ENCODE results near the gene HYDIN.
A peak's percentile ranks its signal among the peaks of the same experiment; 100 is the strongest.

HYDIN gene

DNA sequence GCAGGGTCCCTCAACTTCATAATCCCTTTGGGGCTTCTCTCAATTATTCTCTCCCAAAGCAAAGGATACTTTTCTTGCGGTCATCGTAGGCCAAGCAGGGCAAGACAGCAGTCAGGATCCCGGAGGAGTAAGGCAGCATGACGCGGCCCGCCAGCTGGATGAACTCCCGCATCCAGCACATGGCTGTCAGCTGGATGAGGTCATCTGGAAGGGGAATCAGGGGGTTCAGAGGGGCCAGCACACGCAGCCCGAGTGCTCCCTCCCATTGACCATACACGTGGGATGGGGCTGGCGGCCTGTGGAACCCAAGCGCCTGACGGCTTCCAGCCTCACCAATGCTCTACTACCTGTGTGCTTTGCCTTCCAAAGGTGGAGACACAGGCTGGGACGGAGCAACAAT is 448.7 kb downstream of the HYDIN start:
- DNase-seq = no peak

DNA sequence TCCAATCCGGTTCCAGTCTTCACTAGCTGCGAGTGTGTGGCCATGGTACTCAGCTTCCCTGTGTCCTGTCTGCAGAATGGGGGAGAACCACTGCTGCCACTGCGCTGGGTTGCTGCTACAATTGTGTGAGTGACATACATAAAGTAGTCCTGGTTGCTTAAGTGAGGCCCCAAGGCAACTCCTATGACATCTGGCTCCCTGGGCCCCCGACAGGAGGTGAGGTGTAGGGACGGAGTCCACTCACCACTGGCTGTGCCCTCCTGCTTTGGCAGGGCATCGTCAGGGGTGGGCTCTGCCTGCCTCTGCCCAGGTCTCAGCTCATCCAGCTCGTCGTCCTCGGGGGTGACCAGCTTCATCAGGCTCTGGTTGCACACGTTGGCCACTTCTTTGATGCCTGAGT is 450.0 kb downstream of the HYDIN start:
- DNase-seq = no peak

DNA sequence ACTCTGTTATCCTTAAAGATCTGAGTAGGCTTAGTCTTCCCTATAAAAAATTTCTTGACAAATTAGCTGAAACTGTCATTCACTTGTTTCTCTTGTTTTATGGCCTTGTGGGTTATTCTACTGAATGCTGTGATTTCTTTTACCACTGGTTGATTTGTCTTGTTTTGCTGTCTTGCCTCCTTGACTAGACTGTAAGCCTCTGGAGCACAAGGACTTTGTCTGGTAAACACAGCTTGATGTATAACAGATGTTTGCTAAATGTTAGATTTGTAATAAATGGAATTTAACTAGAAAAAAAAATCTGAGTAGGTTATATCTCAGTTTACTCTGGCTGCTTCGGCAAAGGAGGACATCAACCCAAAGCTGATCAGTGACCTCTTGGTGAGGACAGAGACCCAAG is 451.2 kb downstream of the HYDIN start:
- no peak for DNase-seq

DNA sequence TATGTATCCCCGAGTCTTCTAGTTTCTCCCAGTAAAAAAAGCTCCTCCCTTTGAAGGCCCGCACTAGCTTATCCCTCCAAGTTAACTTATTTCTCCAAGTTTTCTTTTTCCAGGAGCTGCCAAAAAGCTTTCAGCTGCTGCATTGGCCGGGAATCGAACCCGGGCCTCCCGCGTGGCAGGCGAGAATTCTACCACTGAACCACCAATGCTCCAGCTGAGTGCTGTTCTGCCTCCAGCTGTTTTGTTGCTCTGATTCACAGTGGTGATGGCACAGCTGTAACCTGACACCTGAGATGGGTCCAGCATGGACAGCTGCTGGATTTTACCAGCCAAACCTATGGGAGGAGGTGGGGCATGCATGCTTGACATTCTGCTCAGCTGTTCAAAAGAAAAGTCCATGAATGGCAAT is 451.6 kb downstream of the HYDIN start:
- no peak for DNase-seq

DNA sequence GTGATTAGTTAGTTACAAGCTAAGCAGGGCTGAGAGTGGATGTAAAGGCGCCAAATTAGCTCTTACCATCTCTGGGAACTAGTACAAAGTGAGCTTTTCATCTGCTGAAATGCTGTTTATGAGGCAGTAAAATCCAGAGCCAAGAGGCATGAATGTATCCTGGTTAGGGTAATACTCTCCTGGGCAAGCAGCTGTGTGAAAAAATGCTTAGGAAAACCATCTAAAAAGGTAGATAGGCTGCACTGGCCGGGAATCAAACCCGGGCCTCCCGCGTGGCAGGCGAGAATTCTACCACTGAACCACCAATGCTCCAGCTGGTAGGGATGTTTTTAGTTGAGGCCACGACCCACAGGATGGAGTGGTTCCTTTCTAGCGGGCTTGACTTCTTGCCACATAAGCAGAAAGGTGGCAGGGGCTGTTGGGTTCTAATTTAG is 452.5 kb downstream of the HYDIN start:
- no peak for DNase-seq

DNA sequence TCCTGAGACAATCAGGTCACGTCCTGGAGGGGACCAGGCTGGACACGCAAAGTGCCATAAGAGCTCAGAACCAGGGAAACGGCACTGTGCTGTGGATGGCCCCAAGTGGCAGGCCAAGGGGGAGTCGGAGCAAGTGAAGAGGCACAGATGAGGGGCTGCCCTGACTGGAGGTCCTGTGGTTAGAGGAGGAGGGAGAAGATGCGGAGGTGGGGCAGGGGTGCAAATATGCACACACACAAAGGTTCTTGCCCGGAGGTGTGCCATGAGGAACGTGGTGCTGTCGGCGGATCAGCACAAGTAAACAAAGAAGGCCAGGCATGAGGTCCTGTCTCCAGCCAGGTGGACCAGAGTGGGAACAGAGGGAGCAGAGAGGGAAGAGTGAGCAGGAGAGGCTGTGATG is 453.0 kb downstream of the HYDIN start:
- no peak for DNase-seq

DNA sequence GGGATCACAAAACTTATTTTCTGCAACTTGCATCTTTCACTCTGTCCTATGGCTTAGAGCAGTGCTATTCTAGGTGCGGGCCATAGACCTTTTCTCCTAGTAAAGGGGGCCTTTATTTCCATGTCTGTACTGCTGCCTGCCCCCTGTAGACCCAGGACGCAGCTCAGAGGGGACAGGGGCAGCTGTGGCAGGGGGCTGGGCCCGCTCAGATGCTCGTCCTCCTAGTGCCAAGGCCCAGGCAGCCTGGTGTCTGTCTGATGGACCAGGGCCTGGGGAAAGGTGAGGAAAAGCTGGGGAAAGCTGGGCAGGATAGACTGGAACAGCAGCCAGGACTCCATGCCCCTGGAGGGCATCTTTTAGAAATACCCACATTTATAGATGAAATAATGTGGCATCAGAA is 455.1 kb downstream of the HYDIN start:
- DNase-seq = no peak

DNA sequence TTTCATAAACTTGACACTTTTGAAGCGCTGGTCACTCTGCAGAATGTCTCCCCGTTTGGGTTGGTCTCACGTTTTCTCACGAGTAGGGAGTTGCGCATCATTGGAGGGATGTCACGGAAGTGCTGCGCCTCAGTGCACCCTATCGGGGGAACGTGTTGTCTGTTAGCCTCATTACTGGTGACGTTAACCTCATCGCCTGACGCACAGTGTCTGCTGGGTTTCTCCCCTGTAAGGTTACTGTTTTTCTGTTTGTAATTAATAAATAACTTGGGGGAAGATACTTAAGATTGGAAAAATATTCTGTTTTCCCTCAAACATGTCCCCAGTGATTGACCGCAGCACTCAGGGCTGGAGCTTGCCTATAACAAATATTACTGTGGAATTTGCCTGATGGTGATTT is 456.3 kb downstream of the HYDIN start:
- DNase-seq = no peak

DNA sequence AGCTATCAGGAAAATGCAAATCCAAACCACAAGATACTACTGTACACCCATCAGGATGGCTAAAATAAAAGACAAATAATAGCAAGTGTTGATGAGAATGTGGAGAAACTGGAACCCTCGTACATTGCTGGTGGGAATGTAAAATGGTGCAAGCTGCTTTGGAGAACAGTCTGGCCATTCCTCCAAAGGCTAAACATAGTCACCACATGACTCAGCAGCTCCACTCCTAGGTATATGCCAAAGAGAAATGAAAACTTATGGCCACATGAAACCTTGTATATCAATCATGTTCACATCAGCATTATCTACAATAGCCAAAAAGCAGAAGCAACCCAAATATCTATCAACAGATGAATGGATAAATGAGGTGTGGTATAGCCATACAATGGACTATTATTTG is 458.0 kb downstream of the HYDIN start:
- no peak for DNase-seq

DNA sequence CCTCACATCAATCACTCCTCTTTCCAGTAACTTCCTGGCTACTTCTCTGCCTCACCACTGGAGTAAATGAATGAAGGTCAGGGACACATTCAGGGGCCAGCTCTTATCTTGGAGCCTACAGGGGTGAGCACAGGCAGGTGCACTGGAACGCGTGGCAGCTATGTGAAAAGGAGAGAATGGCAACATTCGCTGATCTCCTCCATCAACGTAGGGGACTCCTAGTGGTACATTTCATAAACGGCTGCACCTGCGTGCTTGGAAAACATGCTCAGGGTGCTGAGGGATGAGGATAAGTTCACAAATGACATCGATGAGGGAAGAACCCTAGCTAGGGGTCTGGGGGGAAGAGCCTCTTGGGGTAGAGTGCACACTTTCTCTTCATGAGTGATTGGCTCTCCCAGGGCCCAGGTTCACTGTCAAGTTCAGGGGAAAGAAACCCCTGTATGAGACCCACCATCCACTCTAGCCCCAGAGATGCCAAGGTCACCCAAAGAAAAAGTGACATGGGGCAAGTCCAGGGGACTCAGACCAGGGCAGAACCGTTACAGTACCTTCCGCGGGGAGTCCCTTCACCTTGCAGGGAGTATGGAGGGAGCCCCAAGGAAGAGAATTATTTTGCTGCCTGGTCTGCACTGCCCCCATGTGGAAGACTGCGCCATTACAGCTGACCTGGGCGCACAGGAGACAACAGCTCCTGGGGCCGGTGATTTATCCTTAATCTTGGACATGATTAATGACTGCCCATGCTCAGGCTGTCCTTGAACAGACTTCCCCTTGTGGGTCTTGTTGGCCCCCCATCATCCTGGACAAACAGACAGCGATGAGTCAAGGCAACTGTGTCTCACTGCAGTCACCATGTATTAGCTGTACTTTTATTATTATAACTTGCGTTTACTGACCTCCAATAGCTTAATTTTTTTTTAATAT is 459.6 kb downstream of the HYDIN start:
- DNase-seq = peak in 1 of 2 experiments; percentile 33

DNA sequence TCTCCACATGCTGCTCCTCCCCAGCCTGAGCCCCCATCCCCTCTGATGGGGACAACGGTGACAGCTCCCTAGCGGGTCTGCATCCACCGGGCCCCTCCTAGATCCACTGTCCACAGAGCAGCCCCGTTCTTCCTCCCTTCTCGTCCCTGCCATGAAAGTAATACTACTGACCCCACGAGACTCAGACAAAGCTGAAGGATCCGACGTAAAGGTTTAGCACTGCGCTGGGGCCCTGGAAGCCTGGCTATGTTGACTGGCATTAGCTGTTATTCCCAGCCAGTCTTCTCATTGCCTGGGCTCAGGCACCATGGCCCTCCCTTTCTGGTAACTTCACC is 460.3 kb downstream of the HYDIN start:
- no peak for DNase-seq

DNA sequence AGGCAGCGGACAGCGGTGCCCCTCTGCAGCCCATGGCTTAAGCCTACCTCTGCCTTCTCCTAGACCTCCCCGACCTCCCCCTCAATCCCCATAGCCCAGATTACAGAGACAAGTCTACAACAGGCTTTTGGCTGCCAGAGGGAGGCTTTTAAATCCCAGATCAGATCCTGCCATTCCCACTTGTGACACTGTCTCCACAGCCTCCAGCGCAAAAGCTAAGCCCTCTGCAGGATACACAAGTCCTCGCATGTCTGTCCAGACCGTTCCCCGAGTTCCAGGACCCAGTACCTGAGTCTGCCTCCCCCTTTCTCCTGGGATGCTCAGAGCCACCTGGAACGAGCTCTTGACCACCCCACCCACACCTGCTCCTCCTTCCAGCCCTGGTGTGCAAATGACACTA is 460.8 kb downstream of the HYDIN start:
- no peak for DNase-seq

DNA sequence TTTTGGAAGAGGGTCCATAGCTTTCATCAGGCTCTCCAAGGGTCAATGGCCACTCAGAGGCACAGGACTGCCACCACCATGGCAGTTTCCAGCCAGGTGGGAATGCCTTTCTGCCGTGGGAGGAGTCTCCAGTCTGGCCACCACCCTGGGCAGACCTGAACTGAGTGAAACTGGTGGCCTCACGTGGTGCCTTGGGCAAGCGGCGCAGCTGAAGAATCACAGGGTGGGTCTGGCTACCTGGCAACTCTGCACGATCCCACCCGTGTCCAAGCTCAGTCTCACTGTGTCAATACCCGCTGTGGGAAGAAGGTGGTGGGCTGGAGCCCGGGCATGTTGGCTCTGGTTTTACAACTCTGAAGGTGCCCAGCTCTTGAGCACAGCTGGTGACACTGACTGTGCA is 461.4 kb downstream of the HYDIN start:
- no peak for DNase-seq

DNA sequence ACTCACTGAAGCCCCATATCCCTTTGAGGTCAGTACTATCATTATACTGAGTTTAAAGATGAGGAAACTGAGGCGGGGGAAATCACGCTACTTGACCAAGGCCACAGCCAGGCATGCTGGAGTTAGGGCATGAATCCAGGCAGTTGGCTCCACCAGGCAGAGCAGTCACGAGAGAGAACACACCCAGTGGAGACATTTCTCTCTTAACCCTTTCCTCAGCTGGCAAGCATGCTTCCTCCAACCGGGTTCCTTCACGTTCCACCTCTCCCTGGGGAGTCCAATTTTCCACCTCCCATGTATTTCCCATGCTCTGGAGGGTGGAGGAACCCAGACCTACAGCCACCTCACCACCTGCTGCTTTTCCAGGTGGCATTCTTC is 462.3 kb downstream of the HYDIN start:
- no peak for DNase-seq

DNA sequence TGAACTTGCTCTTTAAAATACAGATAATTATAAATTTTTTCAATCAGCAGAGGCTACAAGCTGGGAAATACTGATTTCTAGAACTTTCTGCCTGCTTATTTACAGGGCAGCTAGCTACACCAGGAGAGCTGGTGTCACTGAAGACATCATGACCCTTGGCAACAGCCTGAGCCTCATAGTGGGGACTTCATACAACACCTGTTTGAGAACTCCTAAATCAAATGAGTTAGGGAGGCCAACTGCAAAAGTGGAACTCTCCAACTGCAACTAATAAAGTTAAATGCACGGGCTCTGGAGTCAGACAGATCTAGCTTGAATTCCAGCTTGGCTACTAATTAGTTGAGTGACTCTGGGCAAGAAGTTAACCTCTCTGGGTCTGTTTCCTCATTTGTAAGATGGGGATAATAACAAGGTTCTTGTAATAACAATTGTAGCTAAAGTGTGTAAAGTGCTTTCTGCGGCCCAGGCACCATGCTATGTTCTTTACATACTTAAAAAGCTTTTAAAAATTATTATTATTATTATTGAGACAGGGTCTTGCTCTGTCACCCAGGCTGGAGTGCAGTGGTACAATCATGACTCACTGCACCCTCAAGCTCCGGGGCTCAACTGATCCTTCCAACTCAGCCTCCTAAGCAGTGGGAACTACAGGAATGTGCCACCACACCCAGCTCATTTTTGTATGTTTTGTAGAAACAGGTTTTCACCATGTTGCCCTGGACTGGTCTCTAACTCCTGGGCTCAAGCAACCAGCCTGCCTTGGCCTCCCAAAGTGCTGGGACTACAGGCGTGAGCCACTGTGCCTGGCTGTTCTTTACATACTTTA is 462.9 kb downstream of the HYDIN start:
- no peak for DNase-seq

DNA sequence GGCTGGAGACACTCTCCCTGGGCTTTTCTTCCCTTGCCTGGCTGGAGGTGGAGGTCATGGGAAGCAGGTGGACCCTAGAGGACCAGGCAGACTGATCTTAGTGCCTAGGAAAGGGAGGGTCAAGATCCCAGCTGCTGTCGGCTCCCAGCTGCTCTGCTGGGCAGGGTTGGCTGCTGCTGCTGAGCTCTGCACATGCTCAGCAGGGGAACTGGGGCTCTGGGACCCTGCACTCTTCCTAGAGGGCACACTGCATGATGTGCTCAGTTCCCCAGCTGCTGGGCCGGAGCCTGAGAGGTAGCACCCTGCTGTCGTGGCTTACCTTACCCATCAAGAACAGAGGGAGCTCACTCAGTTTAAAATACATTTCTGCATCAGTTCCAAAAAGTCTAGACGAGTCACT is 463.9 kb downstream of the HYDIN start:
- DNase-seq = no peak

DNA sequence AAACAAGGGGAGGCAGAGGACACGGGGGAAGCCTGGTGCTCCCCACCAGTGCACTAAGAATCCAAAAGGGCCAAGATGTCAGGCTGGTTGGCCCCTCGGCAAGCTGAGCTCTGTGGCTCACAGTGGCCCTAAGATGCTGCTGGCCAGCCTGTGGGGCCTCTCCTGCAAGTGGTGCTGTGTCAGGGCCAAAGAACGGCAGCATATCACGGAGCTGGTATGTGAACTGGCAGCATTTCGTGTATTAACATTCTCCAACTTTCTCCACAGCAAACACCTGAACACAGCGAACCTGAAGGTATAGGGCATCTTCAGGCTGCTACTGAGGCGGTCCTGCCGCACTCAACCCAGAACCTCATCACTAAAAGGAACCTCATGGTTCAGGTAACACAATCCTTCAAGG is 464.3 kb downstream of the HYDIN start:
- DNase-seq = no peak

DNA sequence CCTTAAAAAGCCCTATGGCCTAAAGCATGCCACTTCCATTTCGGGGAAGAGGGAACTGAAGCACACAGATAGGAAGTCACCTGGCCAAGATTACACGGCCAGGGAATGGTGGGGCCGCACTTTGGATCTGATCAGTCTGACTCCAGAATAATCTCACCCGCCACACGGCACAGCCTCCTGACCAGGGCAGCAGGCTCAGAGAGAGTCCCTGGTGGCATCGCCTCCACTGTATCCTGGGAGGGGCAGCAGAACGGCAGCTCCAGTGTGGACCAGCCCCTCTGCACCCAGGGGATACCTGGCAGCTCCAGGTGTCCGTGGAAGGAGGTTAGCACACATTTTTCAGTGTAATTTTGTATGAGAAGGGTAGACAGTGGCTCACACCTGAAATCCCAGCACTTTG is 465.0 kb downstream of the HYDIN start:
- DNase-seq = no peak

DNA sequence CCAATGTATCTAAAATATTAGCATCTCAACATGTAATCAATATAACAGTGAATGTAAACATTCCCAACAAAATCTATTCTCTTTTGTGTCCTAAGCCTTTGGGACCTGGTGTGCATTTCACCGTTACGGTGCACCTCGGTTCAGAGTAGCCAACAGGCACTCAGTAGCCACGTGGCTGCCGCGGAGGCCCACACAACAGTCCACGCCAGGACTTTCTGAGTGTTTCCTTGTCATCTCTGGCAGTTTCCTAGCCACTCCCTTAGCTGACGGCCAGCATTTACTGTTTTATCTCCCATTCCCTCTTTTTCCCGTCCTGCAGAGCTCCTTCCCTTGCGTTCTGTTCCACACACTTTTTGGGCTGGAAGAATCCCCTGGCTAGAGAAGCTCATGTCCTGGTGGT is 465.9 kb downstream of the HYDIN start:
- no peak for DNase-seq

DNA sequence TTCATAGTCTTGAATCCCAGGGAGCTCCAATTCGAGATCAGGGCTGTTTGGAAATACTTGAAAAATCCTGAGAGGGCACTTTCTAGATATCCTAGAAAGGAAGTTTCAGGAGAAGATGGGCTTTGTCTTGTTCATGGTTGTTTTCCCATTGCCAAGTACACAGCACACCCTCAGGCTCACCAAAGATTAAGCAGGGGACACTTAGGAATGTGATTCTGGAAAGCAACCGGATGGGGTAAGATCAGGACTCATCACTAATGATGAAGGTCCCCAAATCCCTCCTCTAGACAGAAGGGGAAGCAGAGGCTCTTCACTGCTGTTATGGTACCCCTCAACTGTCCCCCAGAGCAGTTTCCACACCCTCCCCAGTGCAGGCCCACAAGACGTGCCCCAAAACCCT is 470.3 kb downstream of the HYDIN start:
- no peak for DNase-seq

DNA sequence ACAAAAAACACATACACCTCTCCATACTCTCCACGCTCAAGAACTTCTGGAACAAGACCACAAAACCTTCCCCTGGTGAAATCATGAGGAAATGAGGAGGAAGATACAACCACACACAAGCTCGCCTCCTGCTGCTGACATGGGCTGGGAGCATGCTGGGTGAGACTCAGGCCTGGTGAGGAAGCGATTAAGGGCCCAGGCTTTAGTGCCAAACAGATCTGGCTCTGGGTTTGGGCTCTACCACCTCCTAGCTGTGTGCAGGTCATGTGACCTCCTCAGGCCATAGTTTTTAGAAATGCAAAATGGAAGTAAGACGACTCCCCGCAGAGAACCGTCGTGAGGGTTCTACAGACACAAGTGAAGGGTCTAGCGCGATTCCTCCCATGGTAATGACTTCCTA is 470.9 kb downstream of the HYDIN start:
- no peak for DNase-seq

DNA sequence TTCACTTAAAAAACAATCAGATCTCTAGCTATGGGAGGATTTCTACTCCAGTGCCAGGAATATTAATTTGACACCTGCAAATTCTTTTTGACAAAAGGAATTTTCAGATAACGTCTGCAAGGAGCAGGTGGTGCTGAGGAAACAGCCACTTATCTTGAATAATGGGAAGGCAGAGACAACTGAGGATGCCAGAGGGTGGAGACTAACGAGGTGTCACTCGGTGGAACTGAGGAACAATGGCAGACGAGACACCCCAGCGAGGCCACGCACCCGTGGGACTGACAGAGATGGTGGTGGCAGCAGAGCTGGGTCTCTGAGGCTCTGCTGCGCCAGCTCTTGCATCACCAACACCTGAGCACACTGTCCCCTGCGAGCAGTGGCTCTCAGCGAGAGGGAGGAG is 471.7 kb downstream of the HYDIN start:
- DNase-seq = no peak
